ENCODE results near the gene RASGRP3.
A peak's percentile ranks its signal among the peaks of the same experiment; 100 is the strongest.
"Not testable (repeated sequence)": the region's sequence is repeated elsewhere in the genome, so short reads cannot be mapped to it uniquely, and the experiment has no call there.

Gene RASGRP3

GRCh38 chr2:33457556-33458247 is 18.7 kb upstream of the RASGRP3 start:
- DNase-seq (ENCODE audit: low read depth in 2 of 2): no peak

- DNase-seq (ENCODE audit: low read depth in 2 of 2): no peak
Observed at GRCh38 chr2:33458248-33458819, 18.1 kb upstream of the RASGRP3 start.

GRCh38 chr2:33459745-33460144 is 16.7 kb upstream of the RASGRP3 start:
- no peak for DNase-seq (ENCODE audit: low read depth in 2 of 2)

DNA sequence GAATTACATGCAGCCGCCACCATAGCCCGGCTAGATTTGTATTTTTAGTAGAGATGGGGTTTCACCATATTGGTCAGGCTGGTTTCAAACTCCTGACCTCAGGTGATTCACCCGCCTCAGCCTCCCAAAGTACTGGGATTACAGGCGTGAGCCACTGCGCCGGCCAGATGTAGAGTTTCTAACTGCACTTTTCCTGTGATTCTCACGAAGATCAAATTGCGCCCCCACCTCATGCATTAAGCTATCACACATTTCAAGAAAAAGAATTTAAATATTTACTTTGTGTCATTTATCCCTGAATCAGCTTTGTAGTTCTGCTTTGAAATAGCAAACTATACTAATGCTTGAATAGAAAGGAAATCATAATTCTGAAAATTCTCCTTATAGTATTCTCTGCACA is 13.9 kb upstream of the RASGRP3 start:
- not testable (repeated sequence) for DNase-seq (ENCODE audit: low read depth in 2 of 2)

GRCh38 chr2:33467413-33467812 is 9.0 kb upstream of the RASGRP3 start:
- DNase-seq (ENCODE audit: low read depth in 2 of 2): no peak

DNA sequence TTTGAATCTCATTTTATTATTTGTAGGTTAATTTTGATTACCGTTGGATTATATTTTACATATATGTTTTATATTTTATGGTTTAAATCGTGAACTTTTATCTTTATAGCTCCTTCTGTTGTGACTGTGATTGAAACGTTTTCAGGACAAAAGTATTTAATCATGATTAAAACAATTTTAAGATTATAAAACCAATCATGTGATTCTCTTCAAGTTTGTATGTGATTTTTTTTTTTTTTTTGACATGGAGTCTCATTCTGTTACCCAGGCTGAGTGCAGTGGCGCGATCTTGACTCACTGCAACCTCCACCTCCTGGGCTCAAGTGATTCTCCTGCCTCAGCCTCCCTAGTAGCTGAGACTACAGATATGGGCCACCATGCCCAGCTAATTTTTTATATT is 7.2 kb upstream of the RASGRP3 start:
- DNase-seq (ENCODE audit: low read depth in 2 of 2): no peak

- peak; percentile 53 to 66 for DNase-seq (ENCODE audit: low read depth in 2 of 2)
Observed at GRCh38 chr2:33475224-33476130, 972 bp upstream of the RASGRP3 start.

DNA sequence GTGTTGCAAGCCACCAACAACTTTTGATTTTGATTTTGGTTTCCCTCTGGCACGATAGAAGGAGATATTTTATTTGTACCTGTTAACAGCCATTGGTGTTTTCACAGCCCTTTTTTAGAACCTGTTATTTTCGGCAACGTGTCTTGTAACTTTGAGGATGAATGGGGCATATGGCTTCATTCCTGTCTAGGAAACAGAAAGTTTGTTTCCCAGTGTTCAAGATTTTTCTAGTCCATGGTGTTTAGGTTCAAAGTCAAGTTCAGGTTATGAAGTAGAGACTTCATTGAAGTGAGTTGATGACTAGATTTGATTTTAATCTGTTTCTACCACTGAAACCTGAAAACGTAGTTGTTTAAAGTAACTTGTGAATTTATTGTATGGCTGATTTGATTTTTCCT is 343 bp downstream of the RASGRP3 start:
- no peak for DNase-seq (ENCODE audit: low read depth in 2 of 2)

DNA sequence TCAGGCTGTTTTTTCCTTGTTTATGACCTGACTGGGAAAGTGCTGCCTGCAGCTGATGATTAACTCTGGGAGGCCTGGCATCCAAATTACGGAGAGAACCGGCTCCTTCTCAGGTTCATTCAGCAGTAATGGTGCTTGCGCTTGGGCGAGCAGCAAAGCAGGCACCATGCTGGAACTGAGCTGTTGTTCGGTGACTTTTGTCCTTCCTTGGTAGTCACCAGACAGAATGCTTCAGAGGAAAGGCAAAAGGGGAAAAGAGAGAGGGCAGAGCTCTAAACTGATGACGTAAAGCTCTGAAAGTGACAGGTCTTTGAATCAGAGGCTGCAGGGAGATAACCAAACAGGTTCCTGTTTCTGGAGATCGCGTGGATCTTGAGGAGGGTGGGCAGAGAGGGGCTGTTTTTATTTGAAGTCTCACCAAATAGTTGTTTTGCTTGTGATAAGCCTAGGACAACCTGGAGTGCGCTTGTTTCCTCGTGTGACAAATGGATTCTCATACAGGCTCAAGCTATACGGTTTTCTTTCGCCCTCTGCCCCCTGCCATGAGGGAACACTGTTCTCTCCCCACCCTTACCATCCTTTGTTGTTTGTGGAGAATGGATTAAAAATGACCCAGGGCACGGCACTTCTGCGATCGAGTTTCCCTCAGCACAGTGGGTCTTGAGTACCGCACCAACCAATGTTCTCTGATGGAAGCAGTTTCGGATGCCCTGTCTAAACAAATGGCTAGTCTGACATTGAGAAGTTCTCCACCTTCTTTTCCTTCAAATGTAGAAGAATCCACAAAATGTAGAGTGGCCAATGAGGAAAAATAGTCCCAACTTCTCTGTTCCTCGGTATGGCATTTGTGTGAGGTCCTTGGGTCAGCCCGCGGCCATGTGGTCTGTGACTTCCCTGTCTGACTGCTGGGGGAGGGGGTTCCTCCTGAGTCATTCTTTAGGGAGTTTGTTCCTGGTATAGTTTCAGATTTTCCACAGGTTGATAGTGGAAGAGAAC is 1.3 kb downstream of the RASGRP3 start:
- no peak for DNase-seq (ENCODE audit: low read depth in 2 of 2)

DNA sequence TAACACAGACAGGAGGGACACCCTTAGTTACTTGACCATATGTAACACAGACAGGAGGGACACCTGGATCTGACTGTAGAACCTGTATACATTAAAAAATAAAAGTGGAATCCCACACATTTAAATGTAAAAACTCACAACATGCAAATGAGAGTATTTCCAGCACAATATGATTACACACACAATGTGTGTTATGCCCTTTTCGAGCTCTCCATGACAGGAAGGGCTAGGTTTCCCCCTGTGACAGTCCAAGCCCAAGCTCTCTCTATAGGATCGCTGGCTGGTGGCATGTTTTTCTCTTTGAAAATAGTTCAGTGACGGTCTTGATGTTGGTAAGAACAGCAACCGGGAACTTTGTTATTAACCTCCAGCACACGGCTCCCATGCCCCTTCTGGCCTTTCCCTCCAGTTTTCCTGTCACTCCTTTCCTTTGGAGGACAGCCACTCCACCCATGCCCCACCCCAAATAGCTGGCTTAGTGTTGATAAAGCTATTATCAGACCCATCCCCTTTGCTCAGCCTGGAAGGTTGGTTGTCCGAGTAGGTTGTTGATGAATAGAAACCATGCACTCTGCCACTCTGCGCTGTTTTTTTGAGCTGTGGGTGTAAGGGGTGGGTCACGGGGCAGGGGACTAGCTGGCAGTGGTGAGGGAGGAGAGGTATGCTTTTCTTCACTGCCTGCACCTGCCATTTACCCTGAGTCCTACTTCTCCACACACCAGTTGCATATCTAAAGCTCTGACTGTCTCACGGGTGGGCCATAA is 2.7 kb downstream of the RASGRP3 start:
- no peak for DNase-seq (ENCODE audit: low read depth in 2 of 2)

GRCh38 chr2:33482518-33482917 is 6.1 kb downstream of the RASGRP3 start:
- DNase-seq (ENCODE audit: low read depth in 2 of 2): no peak

DNA sequence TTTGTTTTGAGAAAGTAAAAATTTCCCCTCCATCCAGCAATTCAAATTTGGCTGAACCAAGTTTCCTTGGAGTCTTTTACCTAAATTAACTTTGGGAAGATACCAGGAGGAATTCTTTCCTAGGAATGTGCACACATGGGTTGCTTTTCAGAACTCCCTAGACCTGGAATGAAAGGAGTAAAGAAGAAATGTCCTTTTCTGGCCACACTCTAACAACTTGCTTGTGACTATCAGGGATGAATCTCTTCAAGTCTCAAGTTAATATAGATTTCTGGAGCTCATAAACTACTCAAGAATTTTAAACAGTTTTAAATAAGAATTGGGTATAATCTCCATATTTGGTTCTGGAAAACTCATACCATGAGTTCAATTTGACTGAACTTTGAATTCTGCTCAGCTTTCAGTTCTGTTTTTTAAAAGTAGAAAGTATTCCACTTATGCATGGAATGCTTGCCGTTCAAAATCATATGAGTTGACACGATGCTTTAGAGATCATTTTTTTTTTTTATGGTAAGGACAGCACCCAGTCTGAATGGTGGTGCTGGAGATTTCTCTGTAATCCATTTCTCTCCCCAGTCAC is 7.7 kb downstream of the RASGRP3 start:
- DNase-seq (ENCODE audit: low read depth in 2 of 2): no peak

DNA sequence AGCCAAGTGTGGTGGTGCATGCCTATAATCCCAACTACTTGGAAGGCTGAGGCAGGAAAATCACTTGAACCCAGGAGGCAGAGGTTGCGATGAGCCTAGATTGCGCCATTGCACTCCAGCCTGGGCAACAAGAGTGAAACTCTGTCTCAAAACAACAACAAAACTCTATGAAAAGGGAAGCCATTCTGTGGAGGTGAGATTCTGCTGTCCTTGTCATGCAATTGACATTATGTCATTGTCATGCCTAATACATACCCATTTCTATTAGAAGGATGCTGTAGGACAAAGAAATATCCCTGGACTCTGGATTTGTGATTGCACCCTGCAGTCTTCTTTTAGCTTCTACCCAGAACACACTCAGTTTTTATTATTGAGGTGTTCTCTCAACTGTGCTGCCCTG is 8.6 kb downstream of the RASGRP3 start:
- DNase-seq (ENCODE audit: low read depth in 2 of 2): no peak

DNA sequence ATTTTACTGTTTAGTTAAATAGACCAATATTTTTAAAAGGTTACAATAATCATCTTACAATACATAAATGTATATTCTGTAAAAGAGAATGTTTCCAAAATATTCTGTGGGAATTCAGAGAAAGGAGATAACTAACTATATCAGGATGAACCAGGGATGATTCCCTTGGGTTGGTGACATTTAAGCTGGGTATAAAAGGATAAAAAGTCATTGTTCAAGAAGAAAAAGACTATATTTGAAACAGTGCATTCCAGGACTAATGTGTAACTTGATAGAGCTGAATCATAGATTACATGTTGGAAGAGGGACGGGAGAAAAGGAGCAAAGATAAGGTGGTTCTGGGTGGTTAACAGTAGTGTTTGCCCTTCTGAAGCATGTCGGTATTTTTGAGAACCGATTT is 10.1 kb downstream of the RASGRP3 start:
- DNase-seq (ENCODE audit: low read depth in 2 of 2): no peak

- no peak for DNase-seq (ENCODE audit: low read depth in 2 of 2)
Observed at GRCh38 chr2:33488178-33488690, 11.8 kb downstream of the RASGRP3 start.

DNA sequence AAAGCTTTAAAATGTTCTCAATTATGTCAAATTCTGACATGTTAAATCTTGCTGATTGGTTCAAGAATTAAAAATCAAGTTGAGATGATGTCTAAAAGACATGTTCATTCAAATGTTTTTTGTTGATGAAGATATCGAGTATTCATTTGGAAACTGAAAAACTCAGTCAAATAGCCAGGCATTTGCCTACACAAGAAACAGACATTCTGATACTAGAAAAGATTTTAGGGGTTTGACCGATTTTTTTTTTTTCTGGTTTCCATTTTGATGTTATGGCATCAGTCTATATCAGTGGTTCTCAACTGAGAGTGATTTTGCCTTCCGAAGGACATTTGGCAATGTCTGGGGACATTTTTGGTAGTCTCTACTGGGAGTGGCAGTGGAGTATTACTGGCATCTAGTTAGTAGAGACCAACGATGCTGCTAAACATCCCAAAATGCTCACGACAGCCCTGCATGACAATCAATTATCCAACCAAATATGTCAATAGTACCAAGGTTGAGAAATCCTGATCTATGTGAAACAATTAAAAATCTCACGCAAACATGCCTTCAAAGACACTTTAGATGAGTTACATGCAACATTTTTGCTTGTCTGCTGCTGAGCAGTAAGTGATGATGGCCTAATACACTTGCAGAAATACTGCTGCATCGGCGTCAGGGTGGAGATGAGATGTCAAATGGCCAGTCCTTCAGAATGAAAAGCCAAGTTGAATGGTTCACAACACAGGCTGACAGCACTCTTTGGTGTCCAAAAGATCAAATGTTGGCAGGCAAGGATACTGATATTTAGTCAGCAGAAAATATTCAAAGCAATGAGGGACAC is 12.5 kb downstream of the RASGRP3 start:
- DNase-seq (ENCODE audit: low read depth in 2 of 2): no peak

- DNase-seq (ENCODE audit: low read depth in 2 of 2): no peak
Observed at GRCh38 chr2:33489835-33490431, 13.5 kb downstream of the RASGRP3 start.

DNA sequence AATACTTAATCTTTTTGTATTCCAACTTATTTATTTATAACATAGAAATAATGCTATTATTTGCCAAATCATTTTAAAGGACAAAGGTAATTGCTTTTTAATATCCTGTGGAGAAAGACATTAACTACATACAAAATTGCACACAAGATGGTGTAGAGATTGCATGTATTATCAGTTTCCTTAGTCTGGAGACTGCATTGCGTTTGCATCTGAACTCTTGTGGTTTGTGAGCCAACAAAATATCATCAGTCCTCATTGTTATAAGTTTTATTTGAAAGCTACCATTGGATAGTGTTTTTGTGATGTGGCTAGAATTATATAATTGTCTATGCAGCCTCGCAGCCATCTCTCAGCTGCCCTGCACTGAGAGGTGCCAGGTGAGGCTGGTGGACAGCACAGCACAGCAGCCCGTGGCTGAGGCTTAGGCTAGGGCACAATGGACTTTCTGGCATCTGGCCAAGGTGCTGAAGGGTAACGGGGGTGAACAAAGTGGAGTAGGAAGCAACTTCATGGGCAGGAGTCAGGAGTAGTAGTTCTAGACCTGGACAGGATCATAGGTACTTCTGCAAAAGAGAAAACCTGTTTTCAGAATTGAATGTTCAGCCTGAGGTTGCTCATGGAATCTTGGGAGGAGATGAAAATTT is 15.1 kb downstream of the RASGRP3 start:
- DNase-seq (ENCODE audit: low read depth in 2 of 2): no peak
